HuH-7.5 (cell line): ENCODE results near the gene GRK1.

ENCODE experiments used
- DNase-seq: peaks from one replicate; pipeline ENCODE4 v3.0.0; 2011; ENCODE audit warnings: low spot score

Gene GRK1

GRCh38 chr13:113758651-113759524, 91.9 kb downstream of the GRK1 start, which contains the start of gene TMEM255B:
Gene TMEM255B, plus strand, starts transcription at chr13:113759226. Its CDS starts 44 bp downstream, at chr13:113759270.
- DNase-seq = peak; percentile 58

DNA sequence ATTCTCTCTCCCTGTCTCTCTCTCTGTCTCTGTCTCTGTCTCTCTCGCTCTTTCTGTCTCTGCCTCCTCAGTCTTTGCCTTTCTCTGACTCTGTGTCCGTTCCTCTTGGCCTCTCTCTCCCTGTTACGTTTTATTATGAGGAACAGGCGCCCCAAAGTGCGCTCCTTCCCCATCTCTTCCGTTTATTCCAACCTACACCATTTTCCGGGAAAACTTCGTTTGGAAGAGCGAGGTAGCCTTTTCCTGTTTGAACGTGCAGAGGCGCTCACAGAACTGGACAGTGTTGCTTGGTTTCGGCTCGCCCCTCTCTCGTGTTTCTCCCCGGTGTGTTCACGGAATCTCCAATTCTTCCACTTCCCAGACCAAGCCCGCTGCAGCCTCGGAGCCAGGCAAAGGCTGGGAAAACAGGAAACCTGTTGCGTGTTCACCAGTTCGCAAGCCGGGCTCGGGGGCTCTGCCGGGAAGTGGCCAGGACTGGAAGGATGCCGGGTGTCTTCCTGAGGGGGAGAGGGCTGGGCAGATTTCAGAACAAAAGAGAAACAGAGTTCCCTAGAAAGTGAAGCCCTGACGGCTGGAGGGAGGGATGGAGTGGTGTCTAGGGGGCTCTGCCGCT, 92.6 kb downstream of the GRK1 start:
- no peak for DNase-seq

- no peak for DNase-seq
Observed at GRCh38 chr13:113761136-113761535, 94.1 kb downstream of the GRK1 start.

GRCh38 chr13:113762075-113762474, 95.1 kb downstream of the GRK1 start:
- DNase-seq = no peak

- no peak for DNase-seq
Observed at GRCh38 chr13:113762538-113762937, 95.5 kb downstream of the GRK1 start.

DNA sequence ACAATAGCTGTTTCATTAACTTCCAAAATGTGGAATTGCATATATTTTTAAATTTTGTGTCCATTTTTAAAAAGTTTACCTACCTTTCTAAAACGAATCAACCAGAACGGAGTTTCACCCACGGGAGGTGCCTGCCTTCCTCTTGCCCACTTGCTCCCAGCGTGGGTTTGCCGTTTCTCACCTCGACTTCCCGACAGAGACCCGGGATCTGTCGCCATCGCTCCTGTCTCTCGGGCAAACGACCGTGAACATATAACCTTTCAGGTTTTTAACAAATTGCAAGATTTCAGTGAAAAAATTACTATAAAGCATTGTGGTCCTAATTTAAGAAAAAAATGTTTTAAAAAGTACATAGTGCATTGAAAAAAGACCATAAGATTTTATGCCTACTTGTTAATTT, 96.2 kb downstream of the GRK1 start:
- no peak for DNase-seq

- no peak for DNase-seq
Observed at GRCh38 chr13:113763961-113764792, 97.2 kb downstream of the GRK1 start.

DNA sequence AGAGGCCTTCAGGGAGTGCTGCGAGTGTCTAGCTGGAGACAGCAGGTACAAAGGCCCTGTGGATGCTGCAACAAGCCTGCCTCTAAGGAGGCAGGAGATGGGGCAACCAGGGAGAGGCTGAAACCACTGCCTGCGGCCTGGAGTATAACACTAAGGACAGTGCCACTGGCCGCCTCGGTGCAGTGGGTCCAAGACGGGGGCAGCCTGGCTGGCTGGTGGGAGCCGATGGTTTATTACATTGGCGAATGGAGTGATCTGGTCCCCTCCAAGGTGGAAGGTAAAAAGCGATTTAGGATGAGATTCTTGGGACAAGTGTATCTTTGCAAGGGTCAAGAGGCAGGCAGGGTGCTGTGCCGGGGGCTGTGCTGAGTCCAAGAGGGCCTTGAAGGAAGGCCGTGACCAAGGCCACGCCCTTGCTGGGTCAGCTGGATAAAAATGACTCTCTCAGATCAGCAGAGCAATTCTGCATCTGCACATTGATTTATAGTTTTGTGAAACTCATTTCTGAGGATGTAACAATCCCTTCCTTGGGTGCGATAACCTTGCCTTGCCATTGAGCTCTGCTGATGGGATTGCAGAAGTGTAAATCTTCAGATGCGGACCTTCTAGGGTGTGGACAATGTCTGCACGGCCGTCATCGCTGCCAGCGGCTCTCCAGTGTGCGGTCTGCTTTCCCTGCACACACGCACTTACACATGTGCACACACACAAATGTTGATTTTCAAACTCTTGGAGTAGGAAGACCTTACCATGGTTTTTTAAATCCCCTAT, 98.0 kb downstream of the GRK1 start:
- DNase-seq = no peak

DNA sequence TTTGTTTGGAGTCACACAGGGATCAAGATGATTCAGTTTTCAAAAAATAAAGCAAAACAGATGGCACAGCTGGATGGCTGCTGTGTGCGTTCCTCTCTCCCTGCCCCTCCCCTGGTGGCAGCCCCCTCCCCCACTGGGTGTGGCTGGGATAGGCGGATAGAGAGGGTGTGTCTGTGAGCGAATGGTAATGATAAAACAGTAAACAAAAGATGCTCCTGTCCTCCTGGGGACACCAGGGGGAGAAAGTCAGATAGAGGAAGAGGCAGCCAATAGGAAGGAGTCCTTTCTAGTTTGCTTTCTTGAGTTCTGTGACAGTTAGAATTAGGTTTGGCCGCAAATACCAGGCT, 98.5 kb downstream of the GRK1 start:
- no peak for DNase-seq

- no peak for DNase-seq
Observed at GRCh38 chr13:113766035-113766800, 99.2 kb downstream of the GRK1 start.

GRCh38 chr13:113767366-113767765, 100.3 kb downstream of the GRK1 start:
- no peak for DNase-seq

DNA sequence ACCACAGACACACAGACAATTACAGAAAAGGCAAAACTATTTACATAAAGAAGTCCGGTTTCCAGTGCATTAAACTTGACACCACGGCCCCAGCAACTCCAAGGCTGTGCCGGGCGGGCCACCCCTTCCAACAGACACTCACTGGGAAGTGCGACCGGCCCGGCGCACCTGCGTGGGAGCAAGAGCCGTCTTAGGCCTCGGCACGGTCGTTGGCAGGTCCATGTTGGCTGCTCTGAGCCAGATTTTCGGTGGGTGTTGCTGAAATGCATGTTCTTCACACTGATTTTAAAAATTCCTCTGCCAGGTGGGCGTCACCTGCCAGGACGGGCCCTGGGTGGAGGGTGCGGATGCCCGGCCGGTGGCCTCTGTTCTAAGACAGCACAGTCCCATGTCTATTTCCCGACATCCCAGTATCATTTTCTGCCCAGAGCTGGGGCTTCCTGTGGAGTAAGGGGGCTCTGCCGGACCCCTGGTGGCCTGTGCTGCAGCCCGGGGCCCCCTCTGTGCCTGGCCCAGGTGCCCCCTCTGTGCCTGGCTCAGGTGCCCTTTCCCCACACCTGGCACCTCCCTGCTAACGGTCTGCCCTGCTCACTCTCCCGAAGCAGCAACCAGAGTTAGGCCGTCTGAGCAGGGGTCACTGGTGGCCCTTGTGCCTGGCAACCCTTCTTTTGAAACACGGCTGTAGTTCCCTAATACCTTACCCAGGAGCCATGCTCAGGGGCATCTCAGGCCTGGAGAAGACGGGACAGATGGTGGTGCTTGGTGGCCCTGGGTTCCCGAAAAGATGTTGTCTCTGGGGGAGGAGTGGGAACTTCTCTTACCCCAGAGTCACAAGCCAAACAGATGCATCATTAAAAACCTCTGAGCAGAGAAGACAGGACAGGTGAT, 101.2 kb downstream of the GRK1 start:
- DNase-seq = no peak

GRCh38 chr13:113769106-113769505, 102.1 kb downstream of the GRK1 start:
- DNase-seq = no peak

DNA sequence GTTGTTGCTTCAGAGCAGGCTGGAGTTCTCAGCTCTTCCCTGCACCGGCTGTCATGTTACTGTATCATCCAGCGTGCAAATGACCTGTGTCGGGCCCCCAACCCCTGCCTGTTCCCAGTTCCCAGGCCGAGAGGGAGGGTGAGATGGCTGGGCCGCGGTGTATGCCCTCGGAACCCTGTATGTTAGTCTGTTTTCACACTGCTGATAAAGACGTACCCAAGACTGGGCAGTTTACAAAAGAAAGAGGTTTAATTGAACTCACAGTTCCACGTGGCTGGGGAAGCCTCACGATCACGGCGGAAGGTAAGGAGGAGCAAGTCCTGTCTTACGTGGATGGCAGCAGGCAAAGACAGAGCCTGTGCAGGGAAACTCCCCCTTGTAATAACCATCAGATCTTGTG, 102.9 kb downstream of the GRK1 start:
- DNase-seq = no peak

DNA sequence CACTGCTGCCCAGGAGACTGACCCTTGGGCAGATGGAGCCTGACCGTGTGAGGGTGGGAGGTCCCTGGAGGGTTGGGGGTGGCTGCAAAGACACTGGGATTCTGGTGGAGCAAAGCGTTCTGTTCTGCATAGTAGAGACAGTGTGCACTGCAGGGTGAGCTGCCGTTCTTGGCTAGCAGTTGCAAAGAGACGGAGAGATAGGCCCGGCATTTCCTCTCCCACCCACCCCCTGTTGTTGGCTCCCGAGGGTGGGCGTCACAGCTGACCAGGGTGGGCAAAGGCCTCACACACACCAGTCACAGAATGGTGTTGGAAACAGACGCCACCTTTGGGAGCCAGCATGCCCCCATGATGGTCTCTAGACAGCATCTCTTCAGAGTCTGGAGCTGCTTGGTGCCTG, 103.4 kb downstream of the GRK1 start:
- DNase-seq = no peak

- no peak for DNase-seq
Observed at GRCh38 chr13:113770937-113771336, 103.9 kb downstream of the GRK1 start.

DNA sequence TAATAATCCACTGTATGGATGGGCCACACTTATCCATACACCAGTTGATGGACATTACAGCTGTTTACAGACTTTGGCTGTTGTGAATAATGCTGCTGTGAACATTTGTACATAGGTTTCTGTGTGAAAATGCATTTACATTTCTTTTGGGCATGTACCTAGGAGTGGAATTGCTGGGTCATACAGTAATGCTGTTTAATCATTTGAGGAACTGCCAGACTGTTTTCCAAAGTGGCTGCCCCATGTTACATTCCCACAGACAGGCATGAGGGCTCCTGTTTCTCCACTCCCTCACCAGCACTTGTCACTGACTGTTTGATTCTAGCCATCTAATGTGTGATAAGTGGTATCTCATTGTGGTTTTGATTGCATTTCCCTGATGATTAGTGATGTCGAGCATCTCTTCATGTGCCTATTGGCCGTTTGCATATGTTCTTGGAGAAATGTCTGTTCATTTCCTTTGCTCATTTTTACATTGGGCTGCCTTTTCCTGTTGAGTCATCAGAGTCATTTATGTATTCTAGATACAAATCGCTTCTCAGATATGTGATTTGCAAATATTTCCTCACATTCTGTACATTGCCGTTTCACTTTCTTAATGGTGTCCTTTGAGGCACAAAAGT, 104.8 kb downstream of the GRK1 start:
- no peak for DNase-seq

- no peak for DNase-seq
Observed at GRCh38 chr13:113774177-113775107, 107.4 kb downstream of the GRK1 start.
